ENCODE measurements around the gene HS3ST4. TPM values are rescaled to one million over a fixed set of nuclear protein-coding genes. Genes with fewer than 3 reads are reported as not detected.

HS3ST4 gene
- polyA plus RNA-seq, 1 donor (not counting 4 experiments of a cell fraction or from before 2014, with no cell fraction given), result not detected

DNA sequence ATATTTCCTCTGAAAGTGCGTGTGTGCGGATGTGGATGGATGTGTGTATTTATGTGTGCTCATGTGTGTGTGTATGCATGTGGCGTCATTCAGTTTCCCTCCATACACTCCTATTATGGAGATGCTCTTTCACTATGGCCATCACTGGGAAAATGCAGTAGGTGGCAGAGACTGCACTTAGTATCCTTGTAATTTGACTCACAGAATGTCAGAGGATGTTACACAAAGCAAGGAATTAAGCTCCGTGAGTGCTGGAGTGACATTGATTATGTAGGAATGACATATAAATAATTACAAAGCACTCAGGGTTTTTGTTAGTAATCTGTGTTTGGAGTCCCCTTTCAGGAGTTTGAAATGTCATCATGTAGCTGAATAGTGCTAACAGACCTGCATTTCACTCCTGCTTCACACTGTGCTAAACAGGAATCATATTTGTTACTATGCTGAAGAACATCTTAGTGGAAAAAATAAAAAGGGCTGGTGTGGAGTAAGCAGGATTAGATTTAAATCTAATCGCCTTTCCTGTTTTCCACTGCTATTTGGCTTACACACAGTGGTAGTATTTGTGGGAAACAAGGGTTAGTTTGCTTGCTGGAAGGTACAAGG is 59.6 kb downstream of the HS3ST4 start:
- Histone ChIP-seq H3K79me2 (ENCODE audit: control insufficient read depth, insufficient read depth, low read length) (no peaks in the 10 kb centered on the region), H3K9ac (ENCODE audit: control insufficient read depth, extremely low read depth, insufficient read depth, low read length) (no peak overlapping the region), H3K9me1 (ENCODE audit: control insufficient read depth, extremely low read depth, insufficient read depth, low read length) (no peaks in the 10 kb centered on the region), H2AFZ (ENCODE audit: control insufficient read depth, low read length) (no peak overlapping the region), H3K4me1 (ENCODE audit: control insufficient read depth, extremely low read depth, insufficient read depth, low read length) (no peaks in the 10 kb centered on the region), H4K20me1 (ENCODE audit: control insufficient read depth, extremely low read depth, insufficient read depth, low read length) (no peaks in the 10 kb centered on the region), H3K36me3 (ENCODE audit: control insufficient read depth in 2 of 2, extremely low read depth in 1 of 2, insufficient read depth in 2 of 2, low read length in 2 of 2) (no peaks in the 10 kb centered on the region), H3K27ac (ENCODE audit: control insufficient read depth, insufficient read depth, low read length) (no peak overlapping the region), H3K4me3 (ENCODE audit: control insufficient read depth in 2 of 3, extremely low read depth in 1 of 3, insufficient read depth in 2 of 3, low read depth in 1 of 3, low read length in 3 of 3) (no peak overlapping the region), H3K27me3 (ENCODE audit: control insufficient read depth, extremely low read depth, insufficient read depth, low read length) (no peaks in the 10 kb centered on the region), H3K4me2 (ENCODE audit: control insufficient read depth, extremely low read depth, insufficient read depth, low read depth, low read length) (no peak overlapping the region), H3K9me3 (ENCODE audit: control insufficient read depth, low read depth, low read length) (no peaks in the 10 kb centered on the region)
- FAIRE-seq (no peak), DNase-seq (ENCODE audit: low read depth, low spot score) (no peak)
- dilution Hi-C loops (cut with MboI; ENCODE audit: extremely low pct_ligation_motif_present, low sequenced_read_pairs), result no loop called here
- TF ChIP-seq, protein P1, sequence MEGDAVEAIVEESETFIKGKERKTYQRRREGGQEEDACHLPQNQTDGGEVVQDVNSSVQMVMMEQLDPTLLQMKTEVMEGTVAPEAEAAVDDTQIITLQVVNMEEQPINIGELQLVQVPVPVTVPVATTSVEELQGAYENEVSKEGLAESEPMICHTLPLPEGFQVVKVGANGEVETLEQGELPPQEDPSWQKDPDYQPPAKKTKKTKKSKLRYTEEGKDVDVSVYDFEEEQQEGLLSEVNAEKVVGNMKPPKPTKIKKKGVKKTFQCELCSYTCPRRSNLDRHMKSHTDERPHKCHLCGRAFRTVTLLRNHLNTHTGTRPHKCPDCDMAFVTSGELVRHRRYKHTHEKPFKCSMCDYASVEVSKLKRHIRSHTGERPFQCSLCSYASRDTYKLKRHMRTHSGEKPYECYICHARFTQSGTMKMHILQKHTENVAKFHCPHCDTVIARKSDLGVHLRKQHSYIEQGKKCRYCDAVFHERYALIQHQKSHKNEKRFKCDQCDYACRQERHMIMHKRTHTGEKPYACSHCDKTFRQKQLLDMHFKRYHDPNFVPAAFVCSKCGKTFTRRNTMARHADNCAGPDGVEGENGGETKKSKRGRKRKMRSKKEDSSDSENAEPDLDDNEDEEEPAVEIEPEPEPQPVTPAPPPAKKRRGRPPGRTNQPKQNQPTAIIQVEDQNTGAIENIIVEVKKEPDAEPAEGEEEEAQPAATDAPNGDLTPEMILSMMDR (optimal IDR thresholded peaks at IDR 0.05 in 1 of 3, IDR thresholded peaks at IDR 0.05 in 1 of 3, conservative IDR thresholded peaks at IDR 0.05 in 1 of 3; ENCODE audit: extremely low read depth in 1 of 3, insufficient read depth in 2 of 3, low read length in 3 of 3), result no peak
- TF ChIP-seq EZH2 (IDR thresholded peaks at IDR 0.05; ENCODE audit: low read length), result no peak

DNA sequence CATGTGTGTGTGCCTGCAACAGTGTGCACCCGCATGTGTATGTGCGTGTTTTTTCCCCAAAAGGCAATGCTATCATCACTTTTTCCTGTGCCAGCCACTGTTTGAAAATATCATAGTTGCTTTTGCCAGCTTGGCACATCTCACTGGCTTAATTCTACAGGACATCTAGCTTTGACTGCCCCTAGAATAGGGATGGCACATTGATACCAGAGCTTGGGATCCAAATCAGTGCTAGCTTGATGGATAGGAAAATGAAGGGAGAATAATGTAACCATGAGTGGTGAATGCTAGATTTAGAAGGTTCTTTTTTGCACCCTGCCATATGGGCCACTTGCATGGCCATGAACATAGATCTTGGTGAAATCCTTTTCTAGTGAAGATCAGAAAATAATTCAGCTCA is 72.7 kb downstream of the HS3ST4 start:
- dilution Hi-C loops (cut with MboI; ENCODE audit: extremely low pct_ligation_motif_present, low sequenced_read_pairs), result no loop called here
- no peak overlapping the region for H2AFZ ChIP-seq (ENCODE audit: control insufficient read depth, low read length)
- TF ChIP-seq, protein P1 (optimal IDR thresholded peaks at IDR 0.05 in 1 of 3, IDR thresholded peaks at IDR 0.05 in 1 of 3, conservative IDR thresholded peaks at IDR 0.05 in 1 of 3; ENCODE audit: extremely low read depth in 1 of 3, insufficient read depth in 2 of 3, low read length in 3 of 3), result no peak
- no peak for TF ChIP-seq EZH2 (IDR thresholded peaks at IDR 0.05; ENCODE audit: low read length)
- no peaks in the 10 kb centered on the region for H3K79me2 ChIP-seq (ENCODE audit: control insufficient read depth, insufficient read depth, low read length)
- DNase-seq (ENCODE audit: low read depth, low spot score) (no peak), FAIRE-seq (no peak)
- no peaks in the 10 kb centered on the region for H3K9me1 ChIP-seq (ENCODE audit: control insufficient read depth, extremely low read depth, insufficient read depth, low read length)
- H3K27me3 ChIP-seq (ENCODE audit: control insufficient read depth, extremely low read depth, insufficient read depth, low read length), result no peaks in the 10 kb centered on the region
- H3K9me3 ChIP-seq (ENCODE audit: control insufficient read depth, low read depth, low read length), result peaks cover 12% of the 10 kb centered on the region
- H3K9ac ChIP-seq (ENCODE audit: control insufficient read depth, extremely low read depth, insufficient read depth, low read length), result no peak overlapping the region
- no peaks in the 10 kb centered on the region for H4K20me1 ChIP-seq (ENCODE audit: control insufficient read depth, extremely low read depth, insufficient read depth, low read length)
- no peaks in the 10 kb centered on the region for H3K4me1 ChIP-seq (ENCODE audit: control insufficient read depth, extremely low read depth, insufficient read depth, low read length)
- H3K4me3 ChIP-seq (ENCODE audit: control insufficient read depth in 2 of 3, extremely low read depth in 1 of 3, insufficient read depth in 2 of 3, low read depth in 1 of 3, low read length in 3 of 3), result no peak overlapping the region
- H3K4me2 ChIP-seq (ENCODE audit: control insufficient read depth, extremely low read depth, insufficient read depth, low read depth, low read length), result no peak overlapping the region
- no peak overlapping the region for H3K27ac ChIP-seq (ENCODE audit: control insufficient read depth, insufficient read depth, low read length)
- no peaks in the 10 kb centered on the region for H3K36me3 ChIP-seq (ENCODE audit: control insufficient read depth in 2 of 2, extremely low read depth in 1 of 2, insufficient read depth in 2 of 2, low read length in 2 of 2)
